Measurements from ENCODE around the gene GGACT. TPM values are rescaled to one million over a fixed set of nuclear protein-coding genes. Genes with fewer than 3 reads are reported as not detected.

GGACT gene
- total RNA-seq, 1 donor from 2014 or later = 5.2 TPM

- Mint-ChIP-seq H3K4me1 (ENCODE audit: low read depth, unreplicated experiment) (peaks cover 41% of the 10 kb centered on the region), H3K36me3 (ENCODE audit: unreplicated experiment) (no peaks in the 10 kb centered on the region), H3K27me3 (ENCODE audit: unreplicated experiment) (no peaks in the 10 kb centered on the region), H3K4me3 (ENCODE audit: unreplicated experiment) (no peak overlapping the region), H3K27ac (ENCODE audit: unreplicated experiment) (no peak overlapping the region), H3K9me3 (ENCODE audit: unreplicated experiment) (peaks cover 8% of the 10 kb centered on the region)
- no peak for TF ChIP-seq CTCF (IDR thresholded peaks at IDR 0.05; ENCODE audit: partially characterized antibody, unreplicated experiment)
- DNase-seq = no peak
Measured at GRCh38 chr13:100546713-100547405, 41.7 kb downstream of the GGACT start.

GRCh38 chr13:100545684-100546061 lies 42.9 kb downstream of the GGACT start:
- no peak for DNase-seq
- Mint-ChIP-seq H3K36me3 (ENCODE audit: unreplicated experiment) (no peaks in the 10 kb centered on the region), H3K4me1 (ENCODE audit: low read depth, unreplicated experiment) (peaks cover 45% of the 10 kb centered on the region), H3K4me3 (ENCODE audit: unreplicated experiment) (no peak overlapping the region), H3K27me3 (ENCODE audit: unreplicated experiment) (no peaks in the 10 kb centered on the region), H3K9me3 (ENCODE audit: unreplicated experiment) (peaks cover 7% of the 10 kb centered on the region), H3K27ac (ENCODE audit: unreplicated experiment) (no peak overlapping the region)
- no peak for TF ChIP-seq CTCF (IDR thresholded peaks at IDR 0.05; ENCODE audit: partially characterized antibody, unreplicated experiment)

GRCh38 chr13:100544866-100545683 lies 43.5 kb downstream of the GGACT start:
- H3K4me3 Mint-ChIP-seq (ENCODE audit: unreplicated experiment) = no peak overlapping the region
- no peak overlapping the region for H3K27ac Mint-ChIP-seq (ENCODE audit: unreplicated experiment)
- peaks cover 46% of the 10 kb centered on the region for H3K4me1 Mint-ChIP-seq (ENCODE audit: low read depth, unreplicated experiment)
- no peaks in the 10 kb centered on the region for H3K36me3 Mint-ChIP-seq (ENCODE audit: unreplicated experiment)
- peaks cover 4% of the 10 kb centered on the region for H3K9me3 Mint-ChIP-seq (ENCODE audit: unreplicated experiment)
- no peaks in the 10 kb centered on the region for H3K27me3 Mint-ChIP-seq (ENCODE audit: unreplicated experiment)
- DNase-seq = no peak
- no peak for TF ChIP-seq CTCF (IDR thresholded peaks at IDR 0.05; ENCODE audit: partially characterized antibody, unreplicated experiment)

DNA sequence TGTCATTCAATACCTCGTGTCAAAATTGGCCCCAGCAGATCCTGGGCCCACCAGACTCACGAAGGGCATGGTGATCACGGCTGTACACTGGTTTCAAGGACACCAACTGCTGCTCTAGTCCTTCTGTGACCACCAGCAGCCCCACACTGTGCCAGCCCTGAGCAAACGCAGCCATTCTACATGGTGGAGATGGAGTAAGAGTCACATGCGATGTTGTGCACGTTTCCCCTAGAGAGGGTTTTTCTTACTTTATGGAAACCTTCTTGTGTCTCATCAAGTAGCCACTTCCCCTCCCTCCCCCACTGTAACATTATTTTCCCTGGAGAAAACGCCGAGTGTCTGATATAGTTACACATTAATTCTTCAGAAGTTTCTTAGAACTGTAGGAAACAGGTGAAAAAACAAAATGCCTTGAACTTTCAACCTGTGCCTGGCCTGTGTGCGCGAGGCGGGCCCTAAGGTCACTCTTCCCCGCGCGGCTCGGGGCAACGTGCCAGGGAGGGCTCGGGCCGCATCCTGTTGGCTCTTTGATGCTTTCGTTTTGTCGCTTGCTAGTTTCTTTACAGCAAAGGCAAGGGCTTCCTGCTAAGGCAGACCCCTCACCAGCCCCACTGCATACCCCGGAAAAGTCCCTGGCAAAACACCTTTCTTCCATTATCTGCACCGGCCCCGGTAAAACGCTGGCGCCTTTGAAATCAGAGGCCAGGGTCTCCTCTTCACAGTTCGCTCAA lies 44.6 kb downstream of the GGACT start:
- H3K27me3 Mint-ChIP-seq (ENCODE audit: unreplicated experiment) = no peaks in the 10 kb centered on the region
- no peak for DNase-seq

More for the DNA sequence above, 44.6 kb downstream of the GGACT start:
- H3K9me3 Mint-ChIP-seq (ENCODE audit: unreplicated experiment) = peaks cover 4% of the 10 kb centered on the region
- no peak overlapping the region for H3K27ac Mint-ChIP-seq (ENCODE audit: unreplicated experiment)
- H3K4me1 Mint-ChIP-seq (ENCODE audit: low read depth, unreplicated experiment) = peaks cover 44% of the 10 kb centered on the region
- H3K4me3 Mint-ChIP-seq (ENCODE audit: unreplicated experiment) = no peak overlapping the region
- no peaks in the 10 kb centered on the region for H3K36me3 Mint-ChIP-seq (ENCODE audit: unreplicated experiment)
- no peak for TF ChIP-seq CTCF (IDR thresholded peaks at IDR 0.05; ENCODE audit: partially characterized antibody, unreplicated experiment)

Data from glutamatergic neuron (in vitro differentiated cells).